ENCODE data around the gene PAQR6. TPM values are rescaled to one million over a fixed set of nuclear protein-coding genes. Genes with fewer than 3 reads are reported as not detected.

Gene PAQR6
- total and polyA plus RNA-seq, 4 donors = 0.22 to 0.85 (median 0.49) TPM

GRCh38 chr1:156241926-156242325 lies 5.9 kb downstream of the PAQR6 start, which contains the start of gene BGLAP:
Gene BGLAP (plus strand): TSS chr1:156242184. CDS start chr1:156242232, 48 bp downstream.
- Histone ChIP-seq H3K4me1 (ENCODE audit: control insufficient read depth in 4 of 4, insufficient read depth in 4 of 4, low read length in 3 of 4) (peaks cover 4 to 12% (median 8%) of the 10 kb centered on the region in 4 donors), H3K36me3 (ENCODE audit: control insufficient read depth in 4 of 4, insufficient read depth in 3 of 4, low read depth in 1 of 4, low read length in 3 of 4) (peaks cover 2 to 33% (median 20%) of the 10 kb centered on the region in 4 donors), H3K9me3 (ENCODE audit: control insufficient read depth in 4 of 4, low read length in 3 of 4) (no peaks in the 10 kb centered on the region), H3K4me3 (ENCODE audit: low read depth in 1 of 3, low read length in 3 of 3) (no peak within 1 kb of the TSS), H3K27me3 (ENCODE audit: control insufficient read depth in 4 of 4, insufficient read depth in 4 of 4, low read length in 3 of 4) (no peaks in the 10 kb centered on the region), H3K27ac (ENCODE audit: low read depth in 1 of 2, low read length in 2 of 2) (no peak within 1 kb of the TSS), H3K9ac (ENCODE audit: low read depth in 1 of 2, low read length in 2 of 2) (no peak within 1 kb of the TSS)
- WGBS = 88% methylated on average over 14 of the region's 14 CpGs
- TF ChIP-seq JUND (IDR thresholded peaks at IDR 0.05) (no peak), SP1 (IDR thresholded peaks at IDR 0.05) (no peak), RXRA (IDR thresholded peaks at IDR 0.05) (no peak), REST (IDR thresholded peaks at IDR 0.05) (no peak), RAD21 (IDR thresholded peaks at IDR 0.05) (no peak), GABPA (IDR thresholded peaks at IDR 0.05 in 1 of 2, conservative IDR thresholded peaks at IDR 0.05 in 1 of 2) (no peak), TAF1 (conservative IDR thresholded peaks at IDR 0.05) (no peak), EGR1 (IDR thresholded peaks at IDR 0.05; ENCODE audit: low read depth in 2 of 2) (no peak), HNF4G (IDR thresholded peaks at IDR 0.05) (no peak), HNF4A (conservative IDR thresholded peaks at IDR 0.05) (no peak), FOXA2 (IDR thresholded peaks at IDR 0.05) (no peak), ZBTB33 (IDR thresholded peaks at IDR 0.05) (no peak), YY1 (IDR thresholded peaks at IDR 0.05) (no peak), NR2F2 (IDR thresholded peaks at IDR 0.05) (no peak), FOXA1 (IDR thresholded peaks at IDR 0.05) (no peak)
- TF ChIP-seq, protein P1, sequence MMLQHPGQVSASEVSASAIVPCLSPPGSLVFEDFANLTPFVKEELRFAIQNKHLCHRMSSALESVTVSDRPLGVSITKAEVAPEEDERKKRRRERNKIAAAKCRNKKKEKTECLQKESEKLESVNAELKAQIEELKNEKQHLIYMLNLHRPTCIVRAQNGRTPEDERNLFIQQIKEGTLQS (IDR thresholded peaks at IDR 0.05) = no peak
- TF ChIP-seq, protein P2, sequence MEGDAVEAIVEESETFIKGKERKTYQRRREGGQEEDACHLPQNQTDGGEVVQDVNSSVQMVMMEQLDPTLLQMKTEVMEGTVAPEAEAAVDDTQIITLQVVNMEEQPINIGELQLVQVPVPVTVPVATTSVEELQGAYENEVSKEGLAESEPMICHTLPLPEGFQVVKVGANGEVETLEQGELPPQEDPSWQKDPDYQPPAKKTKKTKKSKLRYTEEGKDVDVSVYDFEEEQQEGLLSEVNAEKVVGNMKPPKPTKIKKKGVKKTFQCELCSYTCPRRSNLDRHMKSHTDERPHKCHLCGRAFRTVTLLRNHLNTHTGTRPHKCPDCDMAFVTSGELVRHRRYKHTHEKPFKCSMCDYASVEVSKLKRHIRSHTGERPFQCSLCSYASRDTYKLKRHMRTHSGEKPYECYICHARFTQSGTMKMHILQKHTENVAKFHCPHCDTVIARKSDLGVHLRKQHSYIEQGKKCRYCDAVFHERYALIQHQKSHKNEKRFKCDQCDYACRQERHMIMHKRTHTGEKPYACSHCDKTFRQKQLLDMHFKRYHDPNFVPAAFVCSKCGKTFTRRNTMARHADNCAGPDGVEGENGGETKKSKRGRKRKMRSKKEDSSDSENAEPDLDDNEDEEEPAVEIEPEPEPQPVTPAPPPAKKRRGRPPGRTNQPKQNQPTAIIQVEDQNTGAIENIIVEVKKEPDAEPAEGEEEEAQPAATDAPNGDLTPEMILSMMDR (IDR thresholded peaks at IDR 0.05; ENCODE audit: low read depth, low read length, missing input control) = no peak
- TF ChIP-seq, protein P3, sequence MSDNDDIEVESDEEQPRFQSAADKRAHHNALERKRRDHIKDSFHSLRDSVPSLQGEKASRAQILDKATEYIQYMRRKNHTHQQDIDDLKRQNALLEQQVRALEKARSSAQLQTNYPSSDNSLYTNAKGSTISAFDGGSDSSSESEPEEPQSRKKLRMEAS (IDR thresholded peaks at IDR 0.05) = no peak
- no peak for DNase-seq (ENCODE audit: low spot score)

All from liver (tissue), 9 donors.